Lung (tissue), 16 donors: ENCODE measurements around the gene NUP210L. TPM values are rescaled to one million over a fixed set of nuclear protein-coding genes. Genes with fewer than 3 reads are reported as not detected.

Experiments used
- ATAC-seq: fragments of 200-7000 bp; cut with Tn5 transposase; one replicate; pipeline ENCODE4 v1.9.1; 2020; ENCODE audit warnings: moderate number of reproducible peaks; ENCODE audit not compliant: insufficient read depth, low FRiP score
- DNase-seq, 3 donors: peaks; one replicate each; pipeline ENCODE4 v3.0.0-alpha.2; 2013 to 2017
- H3K27ac ChIP-seq, 2 donors: one replicate each; pipeline ENCODE4 v1.5.1; 2013; ENCODE audit warnings: mild to moderate bottlenecking in 2 of 2, moderate library complexity in 2 of 2, control low read depth in 1 of 2, inconsistent platforms in 1 of 2, low read depth in 1 of 2, low read length in 1 of 2
- H3K27me3 ChIP-seq, 3 donors: one replicate each; pipeline ENCODE4 v1.5.1; 2013; ENCODE audit warnings: low read length in 2 of 3; ENCODE audit not compliant: control insufficient read depth in 3 of 3, insufficient read depth in 3 of 3
- H3K36me3 ChIP-seq, 4 donors: one replicate each; pipeline ENCODE4 v1.5.1; 2013; ENCODE audit warnings: low read length in 4 of 4, mild to moderate bottlenecking in 1 of 4, moderate library complexity in 1 of 4; ENCODE audit not compliant: control insufficient read depth in 4 of 4, insufficient read depth in 4 of 4
- H3K4me1 ChIP-seq, 5 donors: one replicate each; pipeline ENCODE4 v1.5.1; 2013; ENCODE audit warnings: low read length in 5 of 5, mild to moderate bottlenecking in 2 of 5, moderate library complexity in 1 of 5; ENCODE audit not compliant: control insufficient read depth in 5 of 5, insufficient read depth in 5 of 5
- H3K4me3 ChIP-seq: one replicate; pipeline ENCODE4 v1.5.1; 2013; ENCODE audit warnings: mild to moderate bottlenecking, control low read depth, moderate library complexity
- H3K9ac ChIP-seq, 2 donors: one replicate each; pipeline ENCODE4 v1.5.1; 2013; ENCODE audit warnings: low read length in 2 of 2, control low read depth in 1 of 2; ENCODE audit not compliant: insufficient read depth in 1 of 2
- H3K9me3 ChIP-seq, 4 donors: one replicate each; pipeline ENCODE4 v1.5.1; 2013; ENCODE audit warnings: low read length in 3 of 4, mild to moderate bottlenecking in 1 of 4, moderate library complexity in 1 of 4; ENCODE audit not compliant: control insufficient read depth in 4 of 4, insufficient read depth in 3 of 4
- WGBS, 2 donors: extraction: QIAGEN DNeasy Blood & Tissue Kit; methylation state at CpG; one replicate each; pipeline ENCODE4 v1.1.7; 2013; 5-methylcytosine and 5-hydroxymethylcytosine counted together
- long read RNA-seq, 5 donors: transcript quantifications; one replicate each; lab custom pipeline, GENCODE V29; 2026
- polyA plus RNA-seq, 2 donors: library from polyadenylated mRNA; stranded (reverse); fragments of 200-250 nt; gene quantifications; one replicate each; pipeline ENCODE4 v1.2.1, GENCODE V29; 2013
- total RNA-seq, 2 donors: library from RNA; depleted of rRNA in 1 of 2; stranded (reverse); fragments of >200 nt in 1 of 2; gene quantifications; one replicate each; pipeline ENCODE4 v1.2.1, GENCODE V29; 2014 to 2021
- TF ChIP-seq, protein P1 (sequence below): IDR thresholded peaks from 2 replicates; pipeline ENCODE4 v1.5.1; 2012; ENCODE audit warnings: mild to moderate bottlenecking; ENCODE audit errors: control extremely low read depth, extremely low read depth
- donor health status: control.
- donor health status: control.
- donor health status: Bipolar disorder and iron deficiency.
- donor health status: healthy.
- donor health status: DM: yes; HTN: yes; CAD: no.

Gene NUP210L
- total RNA-seq (under 1 TPM; 0.09 to 0.26 TPM), polyA plus RNA-seq (under 1 TPM; 0.03 to 0.08 TPM)
- long read RNA-seq, donor 1: 0 reads
- long read RNA-seq, donor 2: 0 reads
- long read RNA-seq, donor 3: 0 reads
- long read RNA-seq, donor 4: 0 reads
- long read RNA-seq, donor 5: 0 reads

DNA sequence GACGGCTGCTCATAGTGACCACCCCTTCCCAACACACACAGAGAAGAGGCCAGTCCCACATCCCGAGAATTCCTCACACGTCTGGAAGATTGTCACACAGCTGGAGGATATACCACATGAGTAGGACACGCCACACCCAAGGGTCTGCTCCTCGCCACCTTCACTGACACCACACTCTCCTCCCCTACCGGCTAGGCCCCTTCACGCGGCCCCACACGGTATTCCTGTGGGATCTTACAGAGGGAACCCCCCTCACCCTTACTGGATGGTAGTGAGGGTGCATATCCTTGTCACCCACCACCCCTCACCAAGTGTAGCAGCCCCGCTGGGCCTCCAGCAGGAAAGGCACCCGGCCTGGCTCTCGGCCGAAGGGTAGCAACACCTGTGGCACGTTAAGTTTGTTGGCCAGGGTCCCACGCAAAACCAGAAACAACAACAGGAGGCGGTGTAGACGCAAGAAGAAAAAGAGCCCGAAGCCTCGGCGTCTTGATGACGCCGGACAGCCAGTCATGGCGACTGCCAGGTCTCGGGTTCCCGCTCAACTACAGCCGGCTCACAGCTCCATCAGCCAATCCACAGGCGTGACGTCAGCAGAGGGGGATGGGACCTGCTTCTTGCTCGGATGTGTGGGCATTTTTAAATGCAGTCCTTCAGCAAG, at the start of gene NUP210L:
TSS of gene NUP210L (minus strand) at position 540 of the 658 bp plus-strand sequence.
- 63 to 76% methylated on average over 29 of the region's 29 CpGs for WGBS, 2 donors
- TF ChIP-seq, protein P1, sequence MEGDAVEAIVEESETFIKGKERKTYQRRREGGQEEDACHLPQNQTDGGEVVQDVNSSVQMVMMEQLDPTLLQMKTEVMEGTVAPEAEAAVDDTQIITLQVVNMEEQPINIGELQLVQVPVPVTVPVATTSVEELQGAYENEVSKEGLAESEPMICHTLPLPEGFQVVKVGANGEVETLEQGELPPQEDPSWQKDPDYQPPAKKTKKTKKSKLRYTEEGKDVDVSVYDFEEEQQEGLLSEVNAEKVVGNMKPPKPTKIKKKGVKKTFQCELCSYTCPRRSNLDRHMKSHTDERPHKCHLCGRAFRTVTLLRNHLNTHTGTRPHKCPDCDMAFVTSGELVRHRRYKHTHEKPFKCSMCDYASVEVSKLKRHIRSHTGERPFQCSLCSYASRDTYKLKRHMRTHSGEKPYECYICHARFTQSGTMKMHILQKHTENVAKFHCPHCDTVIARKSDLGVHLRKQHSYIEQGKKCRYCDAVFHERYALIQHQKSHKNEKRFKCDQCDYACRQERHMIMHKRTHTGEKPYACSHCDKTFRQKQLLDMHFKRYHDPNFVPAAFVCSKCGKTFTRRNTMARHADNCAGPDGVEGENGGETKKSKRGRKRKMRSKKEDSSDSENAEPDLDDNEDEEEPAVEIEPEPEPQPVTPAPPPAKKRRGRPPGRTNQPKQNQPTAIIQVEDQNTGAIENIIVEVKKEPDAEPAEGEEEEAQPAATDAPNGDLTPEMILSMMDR: no peak
- peaks cover 5 to 9% (median 7%) of the 10 kb centered on the region in 4 donors for H3K36me3 ChIP-seq
- DNase-seq: peak; percentile 77 to 85 (median 82)
- H3K4me1 ChIP-seq: peaks cover 0 to 13% (median 0%) of the 10 kb centered on the region in 5 donors
- H3K27ac ChIP-seq: peak within 1 kb of the TSS in 1 of 2 donors; percentile 88
- H3K9ac ChIP-seq: peak within 1 kb of the TSS in 1 of 2 donors; percentile 53
- ATAC-seq: peak; percentile 56
- H3K4me3 ChIP-seq: no peak within 1 kb of the TSS
- no peaks in the 10 kb centered on the region for H3K27me3 ChIP-seq
- H3K9me3 ChIP-seq: no peaks in the 10 kb centered on the region

DNA sequence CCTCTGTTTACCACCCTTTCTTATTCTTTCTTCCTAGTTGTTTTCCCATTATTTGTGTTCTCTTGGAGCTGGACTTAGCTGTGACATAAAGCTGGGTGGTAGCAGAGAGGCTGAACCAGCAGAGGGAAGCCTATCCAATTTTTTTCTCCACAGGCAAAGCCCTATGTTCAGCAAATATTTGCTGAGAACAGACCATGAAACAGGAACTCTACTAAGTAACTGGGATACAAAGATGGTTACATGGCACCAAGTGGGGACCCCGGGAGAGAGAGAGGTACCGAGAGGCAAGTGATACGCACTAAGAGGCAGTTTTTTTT, 44.6 kb upstream of the NUP210L start:
- 84 to 90% methylated on average over 3 of the region's 3 CpGs for WGBS, 2 donors
- H3K27ac ChIP-seq: no peak overlapping the region
- no peaks in the 10 kb centered on the region for H3K4me1 ChIP-seq
- DNase-seq (peak in 1 of 3 donors; percentile 49), ATAC-seq (no peak)
- no peaks in the 10 kb centered on the region for H3K27me3 ChIP-seq
- no peak overlapping the region for H3K4me3 ChIP-seq
- H3K9me3 ChIP-seq: no peaks in the 10 kb centered on the region
- TF ChIP-seq, protein P1: no peak
- no peaks in the 10 kb centered on the region for H3K36me3 ChIP-seq
- H3K9ac ChIP-seq: peak overlapping the region in 1 of 2 donors; percentile 45

DNA sequence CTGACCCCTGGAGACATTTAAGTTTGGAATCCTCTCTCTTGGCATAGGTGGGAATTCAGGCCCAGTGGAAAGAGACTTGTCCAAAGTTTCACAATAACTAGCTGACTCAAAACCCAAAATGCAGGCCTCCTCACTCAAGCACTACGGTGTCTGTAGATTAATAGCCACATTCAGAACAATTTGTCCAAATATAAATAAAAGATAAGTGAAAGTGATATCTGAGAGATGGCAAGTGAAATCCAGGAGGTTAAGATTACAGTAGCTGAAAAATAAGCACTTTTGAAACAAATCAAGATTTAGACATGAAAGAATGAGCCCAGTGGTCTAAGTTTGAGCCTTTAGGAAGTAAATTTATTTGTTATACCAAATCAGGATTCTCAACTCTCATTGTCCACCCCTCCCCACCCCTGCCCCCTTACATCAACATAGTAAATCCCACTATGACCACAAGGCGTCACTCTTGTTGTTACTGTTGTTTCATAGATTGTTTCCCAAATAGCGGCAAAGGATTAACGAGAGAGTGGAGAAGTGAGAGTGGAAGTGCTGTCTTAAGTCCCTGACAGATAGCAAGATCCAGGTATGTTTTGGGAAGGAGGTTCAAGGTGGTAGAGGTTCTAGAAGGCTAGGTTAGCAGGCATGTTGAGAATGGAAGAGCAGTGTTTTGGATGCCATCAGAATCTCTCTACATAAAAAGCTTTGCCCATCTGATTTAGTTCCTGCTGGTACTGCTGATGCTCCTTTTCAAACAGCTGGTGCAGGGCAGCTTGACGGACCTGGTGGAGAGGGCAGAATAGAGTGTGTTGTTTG, 44.1 kb upstream of the NUP210L start:
- WGBS, 2 donors: 6 to 8% methylated on average over 5 of the region's 5 CpGs
- peak; percentile 51 to 85 (median 80) for DNase-seq
- Histone ChIP-seq H3K9me3 (no peaks in the 10 kb centered on the region), H3K27ac (no peak overlapping the region), H3K27me3 (no peaks in the 10 kb centered on the region), H3K4me3 (no peak overlapping the region), H3K4me1 (no peaks in the 10 kb centered on the region), H3K9ac (peak overlapping the region in 1 of 2 donors; percentile 45), H3K36me3 (no peaks in the 10 kb centered on the region)
- TF ChIP-seq, protein P1: peak; percentile 61
- peak; percentile 23 for ATAC-seq
